Natural killer cell treated with Interleukin-12 subunit alpha and Interleukin-12 subunit beta and Interleukin-15 and Interleukin-18, amount 100 ng/mL, for 72 hours (primary cell): ENCODE data around the gene SIPA1. TPM values are rescaled to one million over a fixed set of nuclear protein-coding genes. Genes with fewer than 3 reads are reported as not detected.

ENCODE experiments used
- ATAC-seq, 2 donors: fragments of 150-1000 bp; cut with Tn5 transposase in 1 of 2; sonication (Bioruptor Pico), chemical (Tn5 transposase) in 1 of 2; 2 replicates each; pipeline ENCODE4 v1.10.0; 2021
- DNase-seq: peaks from one replicate; pipeline ENCODE4 v3.0.0; 2022; ENCODE audit warnings: low spot score
- H3K27ac Mint-ChIP-seq, 2 donors: 1 replicate in 1 of 2; 2 replicates in 1 of 2; pipeline ENCODE4 v1.8.0; 2022; ENCODE audit warnings: mixed read lengths in 2 of 2, mild to moderate bottlenecking in 1 of 2, moderate library complexity in 1 of 2
- H3K27me3 Mint-ChIP-seq, 2 donors: 1 replicate in 1 of 2; 2 replicates in 1 of 2; pipeline ENCODE4 v1.8.0; 2022; ENCODE audit warnings: mixed read lengths in 2 of 2
- H3K36me3 Mint-ChIP-seq: one replicate; pipeline ENCODE4 v1.8.0; 2022; ENCODE audit warnings: mixed read lengths
- H3K4me1 Mint-ChIP-seq, 2 donors: 1 replicate in 1 of 2; 2 replicates in 1 of 2; pipeline ENCODE4 v1.8.0; 2022; ENCODE audit warnings: low read depth in 2 of 2, mixed read lengths in 2 of 2, mild to moderate bottlenecking in 1 of 2
- H3K4me3 Mint-ChIP-seq: one replicate; pipeline ENCODE4 v1.8.0; 2022; ENCODE audit warnings: mixed read lengths
- H3K9me3 Mint-ChIP-seq: 2 replicates; pipeline ENCODE4 v1.8.0; 2022; ENCODE audit warnings: mixed read lengths
- total RNA-seq, 2 donors: library from RNA; stranded (reverse); gene quantifications; one replicate each; pipeline ENCODE4 v1.2.3, GENCODE V29; 2022

SIPA1 gene
- total RNA-seq, 2 donors from 2014 or later = 139 to 140 TPM

GRCh38 chr11:65639623-65640482, 2.0 kb downstream of the SIPA1 start:
- peak overlapping the region; percentile 95 to 96 for H3K27ac Mint-ChIP-seq
- H3K36me3 Mint-ChIP-seq = no peaks in the 10 kb centered on the region
- no peaks in the 10 kb centered on the region for H3K9me3 Mint-ChIP-seq
- peaks cover 52 to 54% of the 10 kb centered on the region in 2 donors for H3K4me1 Mint-ChIP-seq
- H3K4me3 Mint-ChIP-seq = peak overlapping the region; percentile 88
- DNase-seq (peak; percentile 85), ATAC-seq (peak; percentile 50 to 57)
- no peaks in the 10 kb centered on the region for H3K27me3 Mint-ChIP-seq

GRCh38 chr11:65640483-65641296, 2.8 kb downstream of the SIPA1 start:
- Mint-ChIP-seq H3K27ac (peak overlapping the region; percentile 95 to 96), H3K27me3 (no peaks in the 10 kb centered on the region), H3K36me3 (no peaks in the 10 kb centered on the region), H3K9me3 (no peaks in the 10 kb centered on the region), H3K4me3 (peak overlapping the region; percentile 88), H3K4me1 (peaks cover 51 to 52% of the 10 kb centered on the region in 2 donors)
- DNase-seq (no peak), ATAC-seq (peak in 1 of 2 donors; percentile 37)

GRCh38 chr11:65641297-65642013, 3.6 kb downstream of the SIPA1 start:
- DNase-seq (no peak), ATAC-seq (no peak)
- H3K27me3 Mint-ChIP-seq = no peaks in the 10 kb centered on the region
- H3K4me1 Mint-ChIP-seq = peaks cover 51 to 52% of the 10 kb centered on the region in 2 donors
- H3K36me3 Mint-ChIP-seq = no peaks in the 10 kb centered on the region
- H3K9me3 Mint-ChIP-seq = no peaks in the 10 kb centered on the region
- peak overlapping the region; percentile 95 to 96 for H3K27ac Mint-ChIP-seq
- H3K4me3 Mint-ChIP-seq = peak overlapping the region; percentile 88

GRCh38 chr11:65642014-65642671, 4.2 kb downstream of the SIPA1 start:
- H3K27ac Mint-ChIP-seq = peak overlapping the region; percentile 95 to 96
- peaks cover 47 to 48% of the 10 kb centered on the region in 2 donors for H3K4me1 Mint-ChIP-seq
- DNase-seq (no peak), ATAC-seq (no peak)
- H3K9me3 Mint-ChIP-seq = no peaks in the 10 kb centered on the region
- no peaks in the 10 kb centered on the region for H3K27me3 Mint-ChIP-seq
- H3K36me3 Mint-ChIP-seq = no peaks in the 10 kb centered on the region
- peak overlapping the region; percentile 88 for H3K4me3 Mint-ChIP-seq

GRCh38 chr11:65643971-65644370, 6.1 kb downstream of the SIPA1 start:
- no peaks in the 10 kb centered on the region for H3K27me3 Mint-ChIP-seq
- H3K27ac Mint-ChIP-seq = peak overlapping the region in 1 of 2 donors; percentile 39
- H3K36me3 Mint-ChIP-seq = no peaks in the 10 kb centered on the region
- H3K9me3 Mint-ChIP-seq = no peaks in the 10 kb centered on the region
- no peak for DNase-seq
- no peak for ATAC-seq
- H3K4me3 Mint-ChIP-seq = no peak overlapping the region
- peaks cover 35 to 36% of the 10 kb centered on the region in 2 donors for H3K4me1 Mint-ChIP-seq

GRCh38 chr11:65644837-65645236, 6.9 kb downstream of the SIPA1 start:
- Mint-ChIP-seq H3K27me3 (no peaks in the 10 kb centered on the region), H3K4me3 (no peak overlapping the region), H3K9me3 (no peaks in the 10 kb centered on the region), H3K4me1 (peaks cover 28 to 30% of the 10 kb centered on the region in 2 donors), H3K36me3 (no peaks in the 10 kb centered on the region), H3K27ac (no peak overlapping the region)
- ATAC-seq (no peak), DNase-seq (no peak)

- DNase-seq (no peak), ATAC-seq (no peak)
- Mint-ChIP-seq H3K27ac (no peak overlapping the region), H3K4me3 (no peak overlapping the region), H3K27me3 (no peaks in the 10 kb centered on the region), H3K9me3 (no peaks in the 10 kb centered on the region), H3K36me3 (no peaks in the 10 kb centered on the region), H3K4me1 (peaks cover 22 to 23% of the 10 kb centered on the region in 2 donors)
Measured at GRCh38 chr11:65645710-65646109, 7.8 kb downstream of the SIPA1 start.

GRCh38 chr11:65646288-65646957, 8.5 kb downstream of the SIPA1 start:
- peaks cover 25 to 26% of the 10 kb centered on the region in 2 donors for H3K4me1 Mint-ChIP-seq

GRCh38 chr11:65646958-65647701, 9.2 kb downstream of the SIPA1 start:
- DNase-seq = no peak
- H3K4me3 Mint-ChIP-seq = no peak overlapping the region
- H3K36me3 Mint-ChIP-seq = no peaks in the 10 kb centered on the region
- H3K27ac Mint-ChIP-seq = no peak overlapping the region
- no peaks in the 10 kb centered on the region for H3K9me3 Mint-ChIP-seq
- no peak for ATAC-seq
- H3K27me3 Mint-ChIP-seq = no peaks in the 10 kb centered on the region
- peaks cover 27 to 28% of the 10 kb centered on the region in 2 donors for H3K4me1 Mint-ChIP-seq

More at GRCh38 chr11:65646288-65646957, 8.5 kb downstream of the SIPA1 start:
- Mint-ChIP-seq H3K27ac (no peak overlapping the region), H3K9me3 (no peaks in the 10 kb centered on the region), H3K27me3 (no peaks in the 10 kb centered on the region), H3K36me3 (no peaks in the 10 kb centered on the region), H3K4me3 (no peak overlapping the region)
- DNase-seq (no peak), ATAC-seq (no peak)

GRCh38 chr11:65648997-65649493, 11.1 kb downstream of the SIPA1 start:
- H3K9me3 Mint-ChIP-seq = no peaks in the 10 kb centered on the region
- no peak overlapping the region for H3K4me3 Mint-ChIP-seq
- peak; percentile 41 for DNase-seq
- H3K27me3 Mint-ChIP-seq = no peaks in the 10 kb centered on the region
- H3K27ac Mint-ChIP-seq = no peak overlapping the region
- H3K4me1 Mint-ChIP-seq = peaks cover 31 to 33% of the 10 kb centered on the region in 2 donors
- no peak for ATAC-seq
- no peaks in the 10 kb centered on the region for H3K36me3 Mint-ChIP-seq

GRCh38 chr11:65649656-65650546, 12.0 kb downstream of the SIPA1 start:
- Mint-ChIP-seq H3K4me1 (peaks cover 29 to 31% of the 10 kb centered on the region in 2 donors), H3K27ac (no peak overlapping the region), H3K4me3 (no peak overlapping the region), H3K27me3 (no peaks in the 10 kb centered on the region), H3K9me3 (no peaks in the 10 kb centered on the region), H3K36me3 (no peaks in the 10 kb centered on the region)
- DNase-seq = peak; percentile 54
- ATAC-seq = no peak
